B cell (primary cell): Measurements from ENCODE around the gene RPL10A. TPM values are rescaled to one million over a fixed set of nuclear protein-coding genes. Genes with fewer than 3 reads are reported as not detected.

Experiments used
- ATAC-seq: fragments of 200-7000 bp; cut with Tn5 transposase; one replicate; pipeline ENCODE4 v1.10.0; 2021; ENCODE audit warnings: low read depth, mild to moderate bottlenecking, moderate number of reproducible peaks, moderate library complexity
- CTCF ChIA-PET: fragments of 350-600 bp; sonication (Branson Sonifier 250); formaldehyde crosslinking; loops from one replicate; lab custom pipeline; 2021; ENCODE audit warnings: antibody characterized with exemption, inconsistent platforms; lab: Charles Lee
- POLR2A ChIA-PET: fragments of 350-600 bp; sonication (Branson Sonifier 250); formaldehyde crosslinking; loops from one replicate; lab custom pipeline; 2021; ENCODE audit warnings: antibody characterized with exemption; lab: Charles Lee
- DNase-seq: peaks from one replicate; pipeline ENCODE4 v3.0.0; 2013
- H2AFZ ChIP-seq: 2 replicates; pipeline ENCODE4 v1.6.1; 2012; ENCODE audit warnings: mild to moderate bottlenecking, low read depth, low read length; ENCODE audit not compliant: insufficient read depth, poor library complexity, severe bottlenecking
- H3K27ac ChIP-seq, 2 donors: 1 replicate in 1 of 2; 2 replicates in 1 of 2; pipeline ENCODE4 v1.5.1; 2012 to 2013; ENCODE audit warnings: low read length in 2 of 2, mild to moderate bottlenecking in 2 of 2, moderate library complexity in 1 of 2
- H3K27me3 ChIP-seq, 4 experiments: fragments of 200-600 bp in 1 of 4; sonication (generic) in 1 of 4; replicated peaks in 1 of 4; 1 replicate in 2 of 4; 2 replicates in 2 of 4; pipeline versions ENCODE4 v1.6.1 to v1.7.0; 2013 to 2016; ENCODE audit warnings: low read length in 3 of 4, mild to moderate bottlenecking in 2 of 4, mixed read lengths in 1 of 4, moderate library complexity in 1 of 4; ENCODE audit not compliant: insufficient read depth in 4 of 4, control insufficient read depth in 3 of 4; ENCODE audit errors: control extremely low read depth in 1 of 4
- H3K36me3 ChIP-seq, 2 experiments: replicated peaks in 1 of 2; 1 replicate in 1 of 2; 2 replicates in 1 of 2; pipeline versions ENCODE4 v1.6.1 to v1.7.1; 2013; ENCODE audit warnings: low read length in 1 of 2; ENCODE audit not compliant: insufficient read depth in 2 of 2, control insufficient read depth in 1 of 2; ENCODE audit errors: control extremely low read depth in 1 of 2, extremely low read depth in 1 of 2
- H3K4me1 ChIP-seq, 2 donors: fragments of 200-600 bp in 1 of 2; sonication (generic) in 1 of 2; 1 replicate in 1 of 2; 2 replicates in 1 of 2; pipeline versions ENCODE4 v1.5.1 to v1.6.1; 2013 to 2017; ENCODE audit warnings: low read length in 2 of 2; ENCODE audit not compliant: control insufficient read depth in 2 of 2, insufficient read depth in 2 of 2
- H3K4me2 ChIP-seq: replicated peaks from 2 replicates; pipeline ENCODE3; 2012; ENCODE audit warnings: mild to moderate bottlenecking, low read depth, low read length; ENCODE audit not compliant: poor library complexity, severe bottlenecking
- H3K4me3 ChIP-seq, 5 experiments: fragments of 200-600 bp in 1 of 5; sonication (generic) in 1 of 5; 1 replicate in 3 of 5; 2 replicates in 2 of 5; pipeline versions ENCODE4 v1.5.1 to v1.7.0; 2011 to 2016; ENCODE audit warnings: low read length in 4 of 5, mild to moderate bottlenecking in 4 of 5, low read depth in 2 of 5, control low read depth in 1 of 5, moderate library complexity in 1 of 5; ENCODE audit not compliant: insufficient read depth in 1 of 5; ENCODE audit errors: control extremely low read depth in 1 of 5, extremely low read depth in 1 of 5
- H3K79me2 ChIP-seq: fragments of 200-600 bp; sonication (generic); one replicate; pipeline ENCODE4 v1.6.0; 2016; ENCODE audit warnings: low read length; ENCODE audit not compliant: control insufficient read depth, insufficient read depth
- H3K9ac ChIP-seq: fragments of 200-600 bp; sonication (generic); 2 replicates; pipeline ENCODE4 v1.6.1; 2017; ENCODE audit warnings: mild to moderate bottlenecking, low read length, moderate library complexity
- H3K9me3 ChIP-seq, 3 donors: one replicate each; pipeline versions ENCODE4 v1.6.1 to v1.7.1; 2013; ENCODE audit warnings: low read length in 2 of 3; ENCODE audit not compliant: control insufficient read depth in 2 of 3, insufficient read depth in 1 of 3; ENCODE audit errors: control extremely low read depth in 1 of 3
- H4K20me1 ChIP-seq: 2 replicates; pipeline ENCODE4 v1.6.0; 2012; ENCODE audit warnings: mild to moderate bottlenecking, low read length; ENCODE audit not compliant: insufficient read depth, control insufficient read depth, poor library complexity, severe bottlenecking
- H3K27ac Mint-ChIP-seq: one replicate; pipeline ENCODE4 v1.8.0; 2021; ENCODE audit warnings: mixed read lengths
- H3K27me3 Mint-ChIP-seq: one replicate; pipeline ENCODE4 v1.8.0; 2021; ENCODE audit warnings: mixed read lengths
- H3K4me1 Mint-ChIP-seq: one replicate; pipeline ENCODE4 v1.8.0; 2021; ENCODE audit warnings: mixed read lengths
- H3K4me3 Mint-ChIP-seq: one replicate; pipeline ENCODE4 v1.8.0; 2021; ENCODE audit warnings: mixed read lengths
- H3K9me3 Mint-ChIP-seq: one replicate; pipeline ENCODE4 v1.8.0; 2022; ENCODE audit warnings: mixed read lengths; ENCODE audit not compliant: insufficient read depth
- EZH2 ChIP-seq: IDR thresholded peaks from 2 replicates; pipeline ENCODE4 v1.6.1; 2012; ENCODE audit warnings: borderline replicate concordance, low read depth, mild to moderate bottlenecking, moderate library complexity, low read length; ENCODE audit not compliant: insufficient read depth, poor library complexity, severe bottlenecking
- WGBS: methylation state at CpG from one replicate; pipeline ENCODE4 v1.1.5; 2013; ENCODE audit warnings: missing lambda C conversion rate; ENCODE audit not compliant: insufficient coverage; 5-methylcytosine and 5-hydroxymethylcytosine counted together
- intact Hi-C: fragments of 100-400 bp; cut with micrococcal nuclease; formaldehyde crosslinking; loops from one replicate; pipeline ENCODE4 v1.10.0; 2022
- polyA plus RNA-seq: library from polyadenylated mRNA; depleted of rRNA; stranded (reverse); fragments of >200 nt; gene quantifications from 2 replicates; pipeline ENCODE4 v1.2.3, GENCODE V29; 2012
- total RNA-seq, 2 donors: library from RNA; stranded (reverse); fragments of 120-200 nt in 1 of 2; gene quantifications; 1 replicate in 1 of 2; 2 replicates in 1 of 2; pipeline versions ENCODE4 v1.2.3 to v1.2.4, GENCODE V29; 2013 to 2022
- TF ChIP-seq, protein P1 (sequence below): fragments of 200-600 bp; IDR thresholded peaks from one replicate; pipeline ENCODE4 v1.8.0; 2022; ENCODE audit warnings: antibody characterized with exemption, mild to moderate bottlenecking

Gene RPL10A
- total and polyA plus RNA-seq, 2 donors (not counting 1 experiment from before 2014, with no cell fraction given) = 1,687 to 3,150 TPM

DNA sequence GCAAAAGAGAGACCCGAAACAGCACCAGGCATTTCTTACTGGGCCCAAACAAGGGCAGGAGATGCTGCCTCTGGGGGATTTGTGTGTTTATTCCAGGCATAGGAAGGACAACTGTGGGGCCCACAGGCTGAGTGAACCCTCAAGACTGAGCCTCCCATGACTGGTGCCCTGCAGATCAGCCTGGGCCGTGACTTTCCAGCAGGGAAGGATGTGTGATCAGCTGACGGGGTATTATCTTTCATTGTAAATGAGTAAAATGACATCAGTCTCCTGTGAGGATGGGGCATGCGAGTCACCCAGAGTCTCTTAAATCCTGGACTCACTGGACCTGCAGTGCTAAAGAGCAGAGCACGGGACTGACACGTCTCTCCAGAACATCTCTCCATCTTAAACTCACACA, 32.6 kb downstream of the RPL10A start:
- Histone ChIP-seq H3K79me2 (no peaks in the 10 kb centered on the region), H3K27me3 (peaks cover 0 to 46% (median 15%) of the 10 kb centered on the region in 4 experiments), H3K27ac (no peak overlapping the region), H3K9ac (no peak overlapping the region), H3K4me2 (no peak overlapping the region), H3K4me3 (no peak overlapping the region), H3K4me1 (peaks cover 10 to 15% of the 10 kb centered on the region in 2 donors), H3K9me3 (peaks cover 0 to 13% (median 0%) of the 10 kb centered on the region in 3 donors), H4K20me1 (no peaks in the 10 kb centered on the region), H3K36me3 (no peaks in the 10 kb centered on the region), H2AFZ (no peak overlapping the region)
- 89% methylated on average over 4 of the region's 6 CpGs for WGBS
- TF ChIP-seq, protein P1, sequence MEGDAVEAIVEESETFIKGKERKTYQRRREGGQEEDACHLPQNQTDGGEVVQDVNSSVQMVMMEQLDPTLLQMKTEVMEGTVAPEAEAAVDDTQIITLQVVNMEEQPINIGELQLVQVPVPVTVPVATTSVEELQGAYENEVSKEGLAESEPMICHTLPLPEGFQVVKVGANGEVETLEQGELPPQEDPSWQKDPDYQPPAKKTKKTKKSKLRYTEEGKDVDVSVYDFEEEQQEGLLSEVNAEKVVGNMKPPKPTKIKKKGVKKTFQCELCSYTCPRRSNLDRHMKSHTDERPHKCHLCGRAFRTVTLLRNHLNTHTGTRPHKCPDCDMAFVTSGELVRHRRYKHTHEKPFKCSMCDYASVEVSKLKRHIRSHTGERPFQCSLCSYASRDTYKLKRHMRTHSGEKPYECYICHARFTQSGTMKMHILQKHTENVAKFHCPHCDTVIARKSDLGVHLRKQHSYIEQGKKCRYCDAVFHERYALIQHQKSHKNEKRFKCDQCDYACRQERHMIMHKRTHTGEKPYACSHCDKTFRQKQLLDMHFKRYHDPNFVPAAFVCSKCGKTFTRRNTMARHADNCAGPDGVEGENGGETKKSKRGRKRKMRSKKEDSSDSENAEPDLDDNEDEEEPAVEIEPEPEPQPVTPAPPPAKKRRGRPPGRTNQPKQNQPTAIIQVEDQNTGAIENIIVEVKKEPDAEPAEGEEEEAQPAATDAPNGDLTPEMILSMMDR = no peak
- no peak for TF ChIP-seq EZH2
- no peak for ATAC-seq
- Mint-ChIP-seq H3K4me1 (peaks cover 13% of the 10 kb centered on the region), H3K27ac (no peak overlapping the region), H3K27me3 (peaks cover 45% of the 10 kb centered on the region), H3K4me3 (no peak overlapping the region), H3K9me3 (no peaks in the 10 kb centered on the region)
- ChIA-PET POLR2A (no interaction called here), CTCF (no interaction called here)
- no peak for DNase-seq
- intact Hi-C loops = no loop called here

DNA sequence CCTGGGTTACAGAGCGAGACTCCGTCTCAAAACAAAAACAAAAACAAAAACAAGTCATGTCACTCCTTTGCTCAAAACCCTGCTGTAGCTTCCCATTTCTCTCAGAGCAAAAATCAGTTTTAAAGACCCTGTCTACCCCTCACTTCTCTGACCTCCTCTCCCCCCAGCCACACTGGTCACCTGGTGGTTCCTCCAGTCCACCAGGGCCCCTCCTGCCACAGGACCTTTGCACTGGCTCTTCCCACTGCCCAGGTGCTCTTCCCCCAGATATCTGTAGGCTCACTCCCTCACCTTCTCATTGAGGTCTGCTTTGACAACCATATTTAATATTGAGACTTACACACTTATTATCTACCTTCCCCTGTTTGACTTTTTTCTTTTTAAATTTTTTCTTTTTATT, 33.6 kb downstream of the RPL10A start:
- TF ChIP-seq, protein P1 = no peak
- TF ChIP-seq EZH2 = no peak
- ATAC-seq (no peak), DNase-seq (no peak)
- Mint-ChIP-seq H3K27me3 (peaks cover 45% of the 10 kb centered on the region), H3K27ac (no peak overlapping the region), H3K4me3 (no peak overlapping the region), H3K4me1 (peaks cover 10% of the 10 kb centered on the region), H3K9me3 (no peaks in the 10 kb centered on the region)
- Histone ChIP-seq H3K27me3 (peaks cover 0 to 43% (median 15%) of the 10 kb centered on the region in 4 experiments), H4K20me1 (no peaks in the 10 kb centered on the region), H3K36me3 (no peaks in the 10 kb centered on the region), H3K27ac (no peak overlapping the region), H3K9ac (no peak overlapping the region), H3K9me3 (peaks cover 0 to 13% (median 0%) of the 10 kb centered on the region in 3 donors), H3K4me2 (no peak overlapping the region), H3K4me1 (peaks cover 10 to 13% of the 10 kb centered on the region in 2 donors), H3K4me3 (no peak overlapping the region), H3K79me2 (no peaks in the 10 kb centered on the region), H2AFZ (no peak overlapping the region)
- intact Hi-C loops = no loop called here
- ChIA-PET POLR2A (no interaction called here), CTCF (no interaction called here)
- WGBS = 94% methylated on average over 2 of the region's 2 CpGs
